ENCODE measurements around the gene SKIL.
A peak's percentile ranks its signal among the peaks of the same experiment; 100 is the strongest.

SKIL gene, protein sequence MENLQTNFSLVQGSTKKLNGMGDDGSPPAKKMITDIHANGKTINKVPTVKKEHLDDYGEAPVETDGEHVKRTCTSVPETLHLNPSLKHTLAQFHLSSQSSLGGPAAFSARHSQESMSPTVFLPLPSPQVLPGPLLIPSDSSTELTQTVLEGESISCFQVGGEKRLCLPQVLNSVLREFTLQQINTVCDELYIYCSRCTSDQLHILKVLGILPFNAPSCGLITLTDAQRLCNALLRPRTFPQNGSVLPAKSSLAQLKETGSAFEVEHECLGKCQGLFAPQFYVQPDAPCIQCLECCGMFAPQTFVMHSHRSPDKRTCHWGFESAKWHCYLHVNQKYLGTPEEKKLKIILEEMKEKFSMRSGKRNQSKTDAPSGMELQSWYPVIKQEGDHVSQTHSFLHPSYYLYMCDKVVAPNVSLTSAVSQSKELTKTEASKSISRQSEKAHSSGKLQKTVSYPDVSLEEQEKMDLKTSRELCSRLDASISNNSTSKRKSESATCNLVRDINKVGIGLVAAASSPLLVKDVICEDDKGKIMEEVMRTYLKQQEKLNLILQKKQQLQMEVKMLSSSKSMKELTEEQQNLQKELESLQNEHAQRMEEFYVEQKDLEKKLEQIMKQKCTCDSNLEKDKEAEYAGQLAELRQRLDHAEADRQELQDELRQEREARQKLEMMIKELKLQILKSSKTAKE

GRCh38 chr3:170357176-170358041 lies at the start of gene SKIL:
SKIL (plus strand) TSS chr3:170357715; CDS start chr3:170360332, 2,617 bp downstream.
- TF ChIP-seq CTCF (IDR thresholded peaks at IDR 0.05; ENCODE audit: borderline replicate concordance, control extremely low read depth, extremely low read depth, insufficient read depth, missing control alignments), result no peak
- in situ Hi-C loops (cut with MboI; ENCODE audit: low sequenced_read_pairs, unreplicated experiment), result no loop called here
- DNase-seq (ENCODE audit: low spot score), result peak; percentile 89

GRCh38 chr3:170309046-170309445 lies 48.5 kb upstream of the SKIL start:
- TF ChIP-seq CTCF (IDR thresholded peaks at IDR 0.05; ENCODE audit: borderline replicate concordance, control extremely low read depth, extremely low read depth, insufficient read depth, missing control alignments), result no peak
- in situ Hi-C loops (cut with MboI; ENCODE audit: low sequenced_read_pairs, unreplicated experiment), result loop anchor here (5.0 kb wide), 1 partner anchor 103 kb away; no protein-coding TSS in a partner anchor
- DNase-seq (ENCODE audit: low spot score), result no peak

DNA sequence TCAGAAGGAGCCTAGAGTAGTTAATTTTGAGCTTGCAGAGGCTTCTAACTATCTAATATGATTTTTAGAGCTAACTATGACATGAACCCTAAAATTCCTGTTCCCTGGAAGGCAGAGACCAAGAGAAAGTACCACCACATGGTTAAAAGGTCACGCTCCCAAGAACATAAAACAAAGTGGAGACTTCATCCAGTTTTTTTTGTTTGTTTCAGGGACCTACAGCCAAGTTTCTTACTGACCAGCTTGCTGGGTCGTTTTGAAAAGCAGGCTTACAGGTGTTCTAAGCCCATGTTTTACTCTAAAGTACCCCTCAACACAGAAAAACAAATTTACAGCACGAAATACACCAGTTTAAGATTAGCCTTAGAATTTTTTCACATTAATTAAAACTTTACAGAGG lies 39.6 kb upstream of the SKIL start:
- no peak for DNase-seq (ENCODE audit: low spot score)
- no peak for TF ChIP-seq CTCF (IDR thresholded peaks at IDR 0.05; ENCODE audit: borderline replicate concordance, control extremely low read depth, extremely low read depth, insufficient read depth, missing control alignments)
- in situ Hi-C loops (cut with MboI; ENCODE audit: low sequenced_read_pairs, unreplicated experiment), result loop anchor here (10.0 kb wide), 2 partner anchors 377 to 497 kb away; no protein-coding TSS in a partner anchor

DNA sequence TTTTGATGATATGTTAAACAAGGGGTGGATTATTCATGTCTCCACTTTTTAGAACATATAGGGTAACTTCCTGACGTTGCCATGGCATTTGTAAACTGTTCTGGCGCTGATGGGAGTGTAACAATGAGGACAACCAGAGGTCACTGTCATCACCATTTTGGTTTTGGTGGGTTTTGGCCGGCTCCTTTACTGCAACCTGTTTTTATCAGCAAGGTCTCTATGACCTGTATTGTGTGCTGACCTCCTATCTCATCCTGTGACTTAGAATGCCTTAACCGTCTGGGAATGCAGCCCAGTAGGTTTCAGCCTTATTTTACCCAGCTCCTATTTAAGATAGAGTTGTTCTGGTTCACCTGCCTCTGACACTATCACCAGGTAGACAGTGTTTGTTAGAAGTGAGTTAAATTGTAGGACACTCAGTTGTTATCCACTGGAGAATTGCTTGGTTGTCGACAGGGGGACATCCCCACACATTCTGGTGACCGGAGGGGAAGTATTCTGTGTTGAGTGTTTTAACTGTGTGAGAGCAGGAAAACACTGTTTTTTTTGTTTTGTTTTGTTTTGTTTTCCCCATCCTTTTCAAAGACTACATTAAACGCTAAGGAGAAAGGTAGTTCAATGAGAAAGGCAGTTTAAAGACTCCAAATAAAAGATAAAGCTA lies 36.9 kb upstream of the SKIL start:
- no peak for TF ChIP-seq CTCF (IDR thresholded peaks at IDR 0.05; ENCODE audit: borderline replicate concordance, control extremely low read depth, extremely low read depth, insufficient read depth, missing control alignments)
- DNase-seq (ENCODE audit: low spot score), result no peak
- in situ Hi-C loops (cut with MboI; ENCODE audit: low sequenced_read_pairs, unreplicated experiment), result no loop called here

GRCh38 chr3:170321321-170322034 lies 36.0 kb upstream of the SKIL start:
- TF ChIP-seq CTCF (IDR thresholded peaks at IDR 0.05; ENCODE audit: borderline replicate concordance, control extremely low read depth, extremely low read depth, insufficient read depth, missing control alignments), result no peak
- in situ Hi-C loops (cut with MboI; ENCODE audit: low sequenced_read_pairs, unreplicated experiment), result no loop called here
- DNase-seq (ENCODE audit: low spot score), result no peak
